ENCODE results near the gene MYO1D.
"Not testable (repeated sequence)": the region's sequence is repeated elsewhere in the genome, so short reads cannot be mapped to it uniquely, and the experiment has no call there.

MYO1D gene

GRCh38 chr17:32887410-32887809 lies 10.5 kb upstream of the MYO1D start:
- not testable (repeated sequence) for DNase-seq

GRCh38 chr17:32886951-32887350 lies 10.0 kb upstream of the MYO1D start:
- DNase-seq: not testable (repeated sequence)

- no peak for DNase-seq
Observed at GRCh38 chr17:32882734-32883133, 5.8 kb upstream of the MYO1D start.

GRCh38 chr17:32882029-32882428 lies 5.1 kb upstream of the MYO1D start:
- DNase-seq: no peak

GRCh38 chr17:32880671-32881453 lies 3.9 kb upstream of the MYO1D start:
- no peak for DNase-seq

GRCh38 chr17:32879134-32879533 lies 2.2 kb upstream of the MYO1D start:
- DNase-seq: no peak

- DNase-seq: no peak
Observed at GRCh38 chr17:32878211-32878610, 1.3 kb upstream of the MYO1D start.

- peak; percentile 85 for DNase-seq
Observed at GRCh38 chr17:32877164-32877764, 340 bp upstream of the MYO1D start.

GRCh38 chr17:32875923-32876416 lies 954 bp downstream of the MYO1D start:
- no peak for DNase-seq

- no peak for DNase-seq
Observed at GRCh38 chr17:32875230-32875917, 1.6 kb downstream of the MYO1D start.

- DNase-seq: no peak
Observed at GRCh38 chr17:32873114-32873513, 3.8 kb downstream of the MYO1D start.

GRCh38 chr17:32871746-32872145 lies 5.2 kb downstream of the MYO1D start:
- no peak for DNase-seq

GRCh38 chr17:32870969-32871368 lies 6.0 kb downstream of the MYO1D start:
- no peak for DNase-seq

- DNase-seq: no peak
Observed at GRCh38 chr17:32870027-32870670, 6.8 kb downstream of the MYO1D start.

- DNase-seq: no peak
Observed at GRCh38 chr17:32869345-32870026, 7.4 kb downstream of the MYO1D start.

- DNase-seq: no peak
Observed at GRCh38 chr17:32865141-32865540, 11.8 kb downstream of the MYO1D start.

GRCh38 chr17:32863559-32863958 lies 13.4 kb downstream of the MYO1D start:
- no peak for DNase-seq

- no peak for DNase-seq
Observed at GRCh38 chr17:32862940-32863339, 14.0 kb downstream of the MYO1D start.

GRCh38 chr17:32861981-32862380 lies 14.9 kb downstream of the MYO1D start:
- DNase-seq: no peak

- DNase-seq: no peak
Observed at GRCh38 chr17:32859857-32860525, 16.9 kb downstream of the MYO1D start.

GRCh38 chr17:32855620-32856019 lies 21.3 kb downstream of the MYO1D start:
- no peak for DNase-seq

- no peak for DNase-seq
Observed at GRCh38 chr17:32854832-32855389, 22.0 kb downstream of the MYO1D start.
